HG03457 (cell line): ENCODE results near the gene NBAS.
A peak's percentile ranks its signal among the peaks of the same experiment; 100 is the strongest.
"Not testable (repeated sequence)": the region's sequence is repeated elsewhere in the genome, so short reads cannot be mapped to it uniquely, and the experiment has no call there.

Source experiments
- ATAC-seq: cut with Tn5 transposase; IDR thresholded peaks from one replicate; pipeline ENCODE4 v1.9.1; 2021; ENCODE audit warnings: moderate number of reproducible peaks; ENCODE audit not compliant: unreplicated experiment

NBAS gene

DNA sequence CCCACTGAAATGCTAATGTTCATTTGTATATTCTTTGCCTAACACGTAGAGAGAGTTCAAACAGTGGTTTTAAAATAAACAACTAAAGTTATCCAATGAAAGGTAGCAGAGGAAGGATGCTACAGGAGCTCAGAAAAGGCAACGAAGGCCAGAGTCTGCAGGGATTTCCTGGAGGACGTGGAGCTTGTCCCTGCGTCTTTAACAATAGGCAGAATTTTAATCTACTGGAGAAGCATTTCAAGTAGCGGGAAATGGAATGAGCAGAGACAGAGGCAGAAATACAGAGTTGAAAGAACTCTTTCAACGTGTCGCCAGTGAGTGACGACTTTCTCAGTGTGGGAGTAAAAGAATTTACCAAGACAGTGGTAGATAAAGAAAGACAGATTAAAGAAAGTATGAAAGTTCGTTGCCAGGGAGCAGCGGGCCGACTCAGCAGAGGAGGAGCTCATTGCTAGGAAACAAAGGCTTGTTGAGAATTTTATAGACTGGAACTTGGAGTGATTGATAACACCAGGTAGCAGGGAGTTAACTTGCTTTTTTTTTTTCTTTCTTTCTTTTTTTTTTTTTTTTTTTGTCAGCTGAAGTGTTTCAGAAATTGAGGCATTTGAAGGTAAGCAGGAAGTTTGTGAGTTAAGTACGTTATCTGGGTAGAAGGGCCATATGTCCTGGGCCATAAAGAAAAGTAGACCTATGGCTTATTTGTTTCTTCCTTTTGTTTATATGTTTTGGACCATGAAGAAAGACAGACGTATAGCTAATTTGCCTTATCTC lies 625 bp upstream of the NBAS start:
- peak; percentile 18 for ATAC-seq

DNA sequence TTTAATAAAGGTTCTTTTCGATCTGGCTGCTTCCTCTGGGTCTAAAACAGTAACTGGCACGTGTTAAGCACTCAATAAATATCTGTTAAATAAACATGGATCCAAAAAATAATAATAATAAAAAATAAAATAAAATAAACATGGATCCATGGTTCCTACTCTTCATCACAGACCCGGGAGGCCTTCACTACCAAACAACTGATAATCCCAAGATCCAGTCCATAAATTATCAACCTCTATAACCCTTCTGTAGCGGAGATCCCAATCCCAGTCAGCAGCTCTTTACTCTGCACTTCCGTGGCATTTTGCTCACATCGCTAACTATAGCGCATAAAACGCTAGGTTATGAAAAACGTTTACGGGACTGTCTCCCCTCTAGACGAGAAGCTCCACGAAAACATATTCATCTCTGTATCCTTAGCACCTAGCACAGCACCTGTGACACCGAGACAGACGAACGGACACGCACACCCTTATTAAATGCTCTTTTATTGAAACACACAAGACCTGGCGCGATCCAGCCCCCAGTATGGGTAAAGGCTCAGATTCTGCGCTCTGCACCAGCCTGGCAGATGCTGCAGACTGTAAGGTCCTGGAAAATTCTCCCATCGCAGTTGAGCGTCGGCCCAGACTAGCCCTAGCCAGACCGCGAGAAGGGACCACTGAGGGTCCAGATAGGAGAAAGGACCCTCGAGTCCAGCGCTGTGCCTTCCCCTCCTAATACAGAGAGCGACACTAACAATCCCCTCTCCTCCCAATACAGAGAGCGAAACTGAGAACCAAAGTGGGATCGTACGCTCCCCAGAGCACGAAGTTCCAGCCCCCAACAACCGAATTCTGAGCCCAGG lies 770 bp downstream of the NBAS start:
- ATAC-seq: peak; percentile 19

DNA sequence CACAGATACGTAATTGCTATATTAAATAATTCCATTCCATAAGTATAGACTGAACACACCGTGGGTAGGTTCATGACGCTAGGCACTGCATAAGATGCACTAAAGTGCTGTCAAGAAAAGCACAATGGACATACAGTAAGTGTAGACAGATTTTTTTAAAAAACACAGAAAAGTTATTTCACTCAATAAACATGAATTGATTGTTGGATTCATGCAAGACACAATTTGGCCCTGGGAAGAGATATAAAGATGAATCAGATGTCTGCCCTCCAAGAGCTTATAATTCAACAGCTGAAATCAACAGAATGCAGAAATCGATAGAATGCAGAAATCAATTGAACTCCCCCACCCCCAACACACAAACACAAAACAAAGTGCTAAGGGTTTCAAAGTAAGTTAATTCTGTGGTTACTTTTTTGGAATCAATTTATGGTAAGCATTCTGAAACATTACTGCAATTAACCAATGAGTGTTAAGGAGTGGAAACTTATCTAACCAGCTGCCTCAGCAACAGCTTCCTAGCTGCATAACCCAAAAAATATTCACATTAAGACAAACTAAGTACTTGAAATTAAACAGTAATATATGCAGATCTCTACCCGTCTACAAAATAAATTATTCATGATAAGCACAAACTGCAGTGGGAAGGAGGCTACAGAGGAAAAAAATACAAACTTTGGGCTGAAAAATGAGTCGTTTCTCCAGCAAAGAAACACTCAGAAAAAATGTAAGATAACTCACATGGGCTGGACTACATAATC lies 1.6 kb downstream of the NBAS start:
- ATAC-seq: no peak

DNA sequence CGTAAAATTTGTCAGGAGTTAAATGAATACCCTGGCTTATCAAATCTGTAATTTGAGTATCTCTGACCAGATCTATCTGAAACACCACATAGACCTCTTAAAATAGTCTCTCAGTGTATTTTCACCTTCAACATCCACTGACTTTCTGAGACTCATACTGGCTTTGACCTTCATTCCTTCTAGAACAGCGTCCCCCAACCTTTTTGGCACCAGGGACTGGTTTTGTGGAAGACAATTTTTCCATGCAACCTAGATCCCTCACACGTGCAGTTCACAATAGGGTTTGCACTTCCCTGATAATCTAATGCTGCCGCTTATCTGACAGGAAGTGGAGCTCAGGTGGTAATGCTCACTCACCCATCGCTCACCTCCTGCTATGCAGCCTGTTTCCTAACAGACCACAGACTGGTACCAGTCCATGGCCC lies 3.2 kb downstream of the NBAS start:
- no peak for ATAC-seq

DNA sequence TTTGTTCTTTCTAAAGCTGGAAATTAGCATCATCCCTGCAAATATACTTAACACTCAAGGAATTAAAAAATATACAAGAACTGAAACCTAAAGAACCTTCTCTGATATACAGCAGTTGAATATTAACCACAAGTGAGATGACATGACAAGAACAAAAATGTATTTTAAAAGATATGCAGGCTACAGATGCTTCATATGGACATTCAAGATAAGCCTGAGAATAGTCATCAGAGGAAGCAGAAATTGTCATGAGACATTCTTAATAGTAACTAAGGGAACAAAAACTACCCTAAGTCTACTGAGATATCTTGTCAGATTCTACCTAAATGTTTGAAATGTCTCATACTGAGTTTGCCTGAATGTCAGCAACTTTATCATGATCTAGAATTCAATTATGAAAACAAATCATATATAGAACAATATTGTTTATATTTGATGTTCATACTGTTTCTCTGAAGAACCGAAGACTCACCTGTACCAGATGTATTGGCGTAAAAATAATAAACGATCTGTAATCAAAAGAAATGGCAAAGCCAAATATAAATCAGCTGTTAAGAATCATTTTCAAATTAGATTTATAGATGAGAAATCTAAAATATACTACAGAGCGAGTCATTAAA lies 4.7 kb downstream of the NBAS start:
- ATAC-seq: no peak

DNA sequence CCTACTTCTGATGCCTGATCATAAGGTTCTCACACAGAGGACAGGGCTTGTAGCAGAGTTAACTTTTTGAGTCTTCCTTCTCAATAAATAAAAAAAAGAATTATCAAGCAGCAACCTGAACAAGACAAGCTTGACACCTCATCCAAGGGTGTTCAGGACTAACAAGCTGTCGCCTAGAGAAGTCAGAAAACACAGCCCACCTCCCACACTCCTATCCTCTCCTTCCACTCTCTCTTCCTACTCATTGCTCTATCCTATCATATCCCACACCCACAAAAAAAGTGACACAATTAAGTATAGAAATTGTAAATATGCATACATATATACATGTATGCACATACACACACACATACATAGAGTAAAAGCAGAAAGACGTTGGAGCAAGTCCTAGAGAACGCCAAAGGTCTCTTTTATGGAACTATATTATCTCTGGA lies 5.4 kb downstream of the NBAS start:
- no peak for ATAC-seq

DNA sequence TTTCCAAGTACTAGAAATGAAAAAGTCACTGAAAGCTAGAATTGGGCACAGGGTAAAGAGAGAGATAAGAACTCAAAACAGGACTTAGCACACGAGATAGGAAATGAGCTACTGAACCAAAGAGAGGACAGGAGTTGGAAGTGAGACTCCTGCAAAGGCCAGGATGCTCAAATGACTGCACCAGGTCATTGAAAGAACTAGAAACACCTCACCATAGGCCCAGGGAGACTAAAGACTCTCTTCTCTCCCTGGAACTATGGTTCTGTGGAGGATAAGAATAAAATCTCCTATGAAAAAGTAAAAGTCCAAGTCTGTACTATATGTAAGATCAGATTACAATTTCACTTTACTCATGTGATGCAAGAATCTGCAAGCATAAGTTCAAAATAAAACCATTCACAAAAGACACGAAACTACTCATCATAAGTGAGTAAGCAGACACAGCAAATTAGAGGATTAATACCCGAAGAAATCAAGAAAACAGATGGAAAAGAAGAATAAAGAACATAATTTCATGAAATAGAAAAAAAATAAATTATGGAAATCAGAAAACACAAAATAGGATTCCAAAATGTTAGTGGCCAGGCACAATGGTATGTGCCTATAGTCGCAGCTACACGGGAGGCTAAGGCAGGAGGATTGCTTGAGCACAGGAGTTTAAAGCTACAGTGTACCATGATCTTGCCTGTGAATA lies 6.5 kb downstream of the NBAS start:
- ATAC-seq: no peak

DNA sequence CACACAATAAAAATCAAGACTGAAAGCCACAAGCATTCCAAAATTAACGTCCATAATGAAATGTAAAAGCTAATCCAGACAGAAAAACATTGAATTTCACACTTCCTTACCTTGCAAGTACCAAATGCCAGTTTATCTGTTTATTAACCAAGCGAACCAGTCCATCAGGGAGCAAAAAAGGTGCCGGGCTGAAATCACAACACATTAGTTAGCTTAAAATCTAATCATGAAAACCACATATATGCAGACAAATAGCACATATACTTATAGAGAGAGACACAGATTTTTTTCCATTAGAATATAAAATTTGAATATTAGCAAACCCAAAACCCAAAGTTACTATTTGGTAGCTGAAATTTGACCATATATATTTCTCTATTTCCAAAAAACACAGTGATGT lies 7.2 kb downstream of the NBAS start:
- no peak for ATAC-seq

DNA sequence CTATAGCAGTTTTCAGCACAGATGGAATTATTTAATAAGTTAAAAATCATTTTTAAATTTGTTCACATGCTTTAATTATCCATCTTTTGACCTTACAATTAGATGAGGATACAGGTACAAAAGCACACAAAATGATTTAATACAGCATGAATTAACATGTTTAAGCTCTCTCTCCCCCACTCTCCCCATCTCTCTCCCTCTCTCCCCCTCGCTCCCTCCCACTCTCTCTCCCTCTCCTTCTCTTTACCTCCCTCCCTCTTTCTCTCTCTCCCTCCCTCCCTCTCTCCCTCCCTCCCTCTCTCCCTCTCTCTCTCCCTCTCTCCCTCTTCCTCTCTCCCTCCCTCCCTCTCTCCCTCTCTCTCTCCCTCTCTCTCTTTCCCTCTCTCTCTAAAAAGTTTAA lies 7.6 kb downstream of the NBAS start:
- ATAC-seq: no peak

DNA sequence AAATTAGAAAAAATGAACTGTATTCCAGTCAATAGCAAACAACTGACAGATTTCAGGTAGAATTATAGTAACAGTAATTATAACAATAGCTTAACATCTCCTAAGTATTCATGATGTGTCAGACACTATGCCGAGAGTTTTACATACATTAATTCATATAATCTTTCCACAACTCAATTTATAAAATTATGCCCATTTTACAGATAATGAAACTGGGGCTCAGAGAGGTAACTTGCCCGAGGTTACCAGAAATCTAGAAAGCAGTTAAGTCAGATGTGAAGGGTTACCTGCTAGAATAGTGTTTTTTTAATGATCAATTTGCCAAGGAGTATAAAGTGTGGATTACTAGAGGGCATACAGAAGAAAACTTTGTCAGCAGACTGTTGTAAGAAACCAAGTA lies 12.2 kb downstream of the NBAS start:
- no peak for ATAC-seq

DNA sequence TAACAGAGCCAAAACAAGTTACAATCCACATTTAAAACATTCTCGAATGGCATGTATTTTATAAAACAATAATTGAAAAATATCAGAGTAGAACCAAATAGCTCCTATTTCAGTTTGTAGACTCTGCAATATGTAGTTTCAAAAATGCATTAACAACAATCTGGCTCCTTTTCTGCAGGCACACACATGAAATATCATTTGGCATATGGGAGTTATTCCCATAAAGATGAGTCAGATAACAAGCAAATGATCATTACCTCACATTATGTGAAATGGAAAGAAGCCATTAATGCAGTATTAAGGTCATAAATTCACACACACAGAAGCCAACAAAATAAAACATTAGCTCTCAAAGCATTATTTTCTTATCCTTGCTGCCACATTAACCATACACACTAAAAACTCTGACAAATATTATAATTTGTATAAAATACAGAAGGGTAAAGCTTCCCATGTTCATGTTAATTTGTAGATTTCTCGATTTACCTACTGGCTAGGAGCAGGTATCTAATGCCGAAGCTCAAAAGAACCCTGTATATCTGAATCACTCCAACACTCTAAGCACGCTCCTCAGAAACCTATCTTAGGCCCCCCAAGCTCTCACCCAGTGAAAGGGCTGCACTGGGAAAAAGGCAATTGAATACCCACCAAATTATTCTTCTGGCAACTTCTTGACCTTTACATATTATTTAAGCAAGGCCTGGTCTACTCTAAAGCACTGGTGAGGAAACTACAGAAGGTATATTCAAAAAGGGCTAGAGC lies 13.8 kb downstream of the NBAS start:
- no peak for ATAC-seq

DNA sequence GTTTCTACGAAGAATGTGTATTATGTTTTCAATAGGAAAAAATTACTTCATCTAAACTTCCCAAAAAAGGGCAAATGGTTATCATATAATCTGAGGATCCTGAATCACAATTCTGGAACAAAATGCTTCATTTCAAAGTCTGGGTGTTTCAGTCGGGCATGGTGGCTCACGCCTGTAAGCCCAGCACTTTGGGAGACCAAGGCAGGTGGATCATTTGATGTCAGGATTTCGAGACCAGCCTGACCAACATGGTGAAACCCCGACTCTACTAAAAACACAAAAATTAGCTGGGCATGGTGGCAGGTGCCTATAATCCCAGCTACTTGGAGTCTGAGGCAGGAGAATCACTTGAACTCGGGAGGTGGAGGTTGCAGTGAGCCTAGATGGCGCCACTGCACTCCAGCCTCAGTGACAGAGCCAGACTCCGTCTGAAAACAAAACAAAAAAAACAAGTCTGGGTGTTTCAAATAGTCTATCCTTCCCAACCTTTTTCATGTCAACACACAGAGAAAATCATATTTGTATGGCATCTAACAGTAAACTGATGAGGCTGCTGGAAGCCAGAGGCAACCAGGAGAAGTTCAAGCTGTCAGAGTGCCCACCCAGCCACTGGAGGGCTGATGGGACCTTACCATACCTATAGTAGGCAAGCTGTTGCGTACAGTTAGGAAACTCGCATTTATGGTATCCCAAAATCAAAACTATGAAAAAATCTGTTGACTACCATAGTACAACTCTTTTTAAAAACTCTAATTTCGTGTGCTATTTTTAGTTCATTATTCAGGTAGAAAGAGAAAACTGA lies 14.6 kb downstream of the NBAS start:
- ATAC-seq: no peak

DNA sequence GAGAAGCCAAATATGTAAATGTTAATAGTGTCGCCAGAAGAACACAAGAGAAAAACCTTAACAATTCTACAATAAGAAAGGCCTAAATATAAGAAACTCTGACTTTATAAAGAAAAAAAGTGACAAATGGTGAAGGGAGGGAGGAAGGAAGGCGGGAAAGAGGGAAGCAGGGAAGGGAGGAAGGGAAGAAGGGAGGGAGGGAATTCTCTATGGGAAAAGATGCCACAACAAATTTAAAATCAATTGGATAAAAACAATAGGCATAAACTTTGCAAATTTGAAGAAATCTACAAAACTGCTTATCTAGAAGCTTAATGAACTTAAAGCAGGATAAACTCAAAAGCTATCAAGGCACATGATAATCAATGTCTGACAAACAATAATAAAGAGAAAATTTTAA lies 16.9 kb downstream of the NBAS start:
- ATAC-seq: no peak

DNA sequence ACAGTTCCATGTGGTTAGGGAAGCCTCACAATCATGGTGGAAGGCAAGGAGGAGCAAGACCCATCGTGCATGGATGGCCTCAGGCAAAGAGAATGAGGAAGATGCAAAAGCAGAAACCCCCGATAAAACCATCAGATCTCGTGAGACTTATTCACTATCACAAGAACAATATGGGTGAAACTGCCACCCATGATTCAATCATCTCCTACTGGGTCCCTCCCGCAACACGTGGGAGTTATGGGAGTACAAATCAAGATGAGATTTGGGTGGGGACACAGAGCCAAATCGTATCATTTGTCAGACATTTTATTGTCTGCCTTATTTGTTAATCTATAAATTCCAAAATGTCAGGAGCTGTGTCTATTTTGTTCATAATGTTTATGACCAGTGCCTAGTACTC lies 17.6 kb downstream of the NBAS start:
- ATAC-seq: no peak

DNA sequence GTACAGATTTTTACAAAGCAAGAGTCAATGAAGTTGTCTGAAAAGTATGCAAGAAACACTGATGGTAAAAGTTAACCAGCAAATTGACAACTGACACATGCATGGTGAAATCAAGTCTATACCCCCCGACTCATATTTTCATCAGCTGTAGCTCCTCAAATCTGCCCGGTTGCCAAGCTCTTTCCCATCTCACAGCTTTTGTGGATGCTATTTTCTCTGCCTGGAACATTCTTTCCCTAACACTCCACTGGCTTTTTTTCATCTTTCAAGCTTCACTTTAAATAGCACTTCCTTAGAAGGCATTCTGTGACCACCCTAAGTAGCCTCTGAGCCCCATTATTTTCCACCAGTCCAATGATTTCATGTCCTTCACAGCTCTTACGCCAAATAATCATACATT lies 18.1 kb downstream of the NBAS start:
- ATAC-seq: no peak

DNA sequence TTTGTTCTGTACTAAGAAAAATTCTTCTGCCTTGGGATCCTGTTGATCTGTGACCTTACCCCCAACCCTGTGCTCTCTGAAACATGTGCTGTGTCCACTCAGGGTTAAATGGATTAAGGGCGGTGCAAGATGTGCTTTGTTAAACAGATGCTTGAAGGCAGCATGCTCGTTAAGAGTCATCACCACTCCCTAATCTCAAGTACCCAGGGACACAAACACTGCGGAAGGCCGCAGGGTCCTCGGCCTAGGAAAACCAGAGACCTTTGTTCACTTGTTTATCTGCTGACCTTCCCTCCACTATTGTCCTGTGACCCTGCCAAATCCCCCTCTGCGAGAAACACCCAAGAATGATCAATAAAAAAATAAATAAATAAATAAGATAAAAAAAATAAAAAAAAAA lies 18.9 kb downstream of the NBAS start:
- ATAC-seq: not testable (repeated sequence)

DNA sequence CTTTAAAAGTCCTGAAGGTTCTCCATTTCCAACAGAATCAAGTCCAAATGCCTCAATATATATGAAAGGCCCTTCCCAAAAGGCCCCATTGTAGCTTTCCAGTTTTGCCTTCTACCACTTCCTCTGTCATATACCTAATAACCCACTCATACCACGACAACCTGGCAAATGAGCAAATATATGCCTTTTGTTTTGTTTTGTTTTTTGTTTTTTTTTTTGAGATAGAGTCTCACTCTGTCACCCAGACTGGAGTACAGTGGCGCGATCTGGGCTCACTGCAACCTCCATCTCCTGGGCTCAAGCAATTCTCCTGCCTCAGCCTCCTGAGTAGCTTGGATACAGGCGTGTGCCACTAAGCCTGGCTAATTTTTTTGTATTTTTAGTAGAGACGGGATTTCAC lies 20.6 kb downstream of the NBAS start:
- ATAC-seq: not testable (repeated sequence)

DNA sequence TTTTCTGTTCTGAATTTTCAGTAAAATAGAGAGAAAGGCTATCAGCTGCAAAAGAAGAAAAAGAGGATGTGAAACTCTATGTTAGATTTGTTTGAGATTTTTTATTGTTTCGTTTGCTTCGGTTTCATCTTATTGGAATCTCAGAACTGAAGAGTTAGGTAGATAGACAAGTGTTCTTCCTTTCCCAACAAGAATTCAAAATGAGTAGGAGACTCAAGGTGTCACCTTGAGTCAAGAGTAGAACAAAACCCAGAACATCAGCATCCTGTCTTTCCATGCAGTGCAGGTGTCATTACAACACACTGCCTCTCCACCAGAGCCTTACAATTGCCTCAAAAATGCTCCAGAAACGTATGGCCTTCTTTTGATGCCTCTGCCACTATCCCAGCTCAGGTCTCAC lies 21.1 kb downstream of the NBAS start:
- peak; percentile 58 for ATAC-seq

DNA sequence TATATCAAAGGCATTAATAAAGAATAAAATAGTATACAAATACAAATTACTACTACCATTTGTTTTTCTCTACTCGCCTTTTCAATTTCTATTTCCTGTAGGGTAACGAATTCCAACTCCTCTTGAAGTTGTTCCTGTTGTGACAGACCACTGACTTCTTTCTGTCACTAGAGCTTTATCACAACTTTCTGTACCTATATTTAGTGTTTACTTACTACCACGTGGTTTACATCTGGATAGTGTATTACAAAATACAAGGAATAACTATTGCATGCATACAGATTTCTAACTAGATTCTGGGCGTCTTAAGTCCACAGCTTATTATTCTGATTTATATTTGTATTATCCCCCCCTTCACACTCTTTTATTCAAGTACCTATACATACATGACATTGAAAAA lies 22.3 kb downstream of the NBAS start:
- ATAC-seq: no peak
